ENCODE data around the gene MYO7B. TPM values are rescaled to one million over a fixed set of nuclear protein-coding genes. Genes with fewer than 3 reads are reported as not detected.
A peak's percentile ranks its signal among the peaks of the same experiment; 100 is the strongest.

MYO7B gene
- total RNA-seq, 4 donors from 2014 or later: 214 to 1,039 (median 594) TPM

- peak overlapping the region in 3 of 4 donors; percentile 66 to 83 (median 78) for H3K27ac ChIP-seq
- H3K27me3 ChIP-seq: no peaks in the 10 kb centered on the region
- TF ChIP-seq POLR2A (IDR thresholded peaks at IDR 0.05) (peak in 1 of 2 donors; percentile 29), CTCF (IDR thresholded peaks at IDR 0.05) (no peak)
- H3K4me3 ChIP-seq: peak overlapping the region in 1 of 4 donors; percentile 3
- H3K4me1 ChIP-seq: peaks cover 0 to 9% (median 1%) of the 10 kb centered on the region in 4 donors
- no peaks in the 10 kb centered on the region for H3K36me3 ChIP-seq
- H3K9me3 ChIP-seq: no peaks in the 10 kb centered on the region
- no peak for DNase-seq
Measured at GRCh38 chr2:127530245-127531140, 5.0 kb upstream of the MYO7B start.

GRCh38 chr2:127531221-127531648, 4.2 kb upstream of the MYO7B start:
- peaks cover 0 to 9% (median 1%) of the 10 kb centered on the region in 4 donors for H3K4me1 ChIP-seq
- peak overlapping the region in 3 of 4 donors; percentile 66 to 83 (median 78) for H3K27ac ChIP-seq
- H3K9me3 ChIP-seq: no peaks in the 10 kb centered on the region
- no peaks in the 10 kb centered on the region for H3K27me3 ChIP-seq
- peak in 2 of 3 donors; percentile 72 to 80 for DNase-seq
- H3K36me3 ChIP-seq: no peaks in the 10 kb centered on the region
- TF ChIP-seq CTCF (IDR thresholded peaks at IDR 0.05): peak in 3 of 6 experiments; percentile 63 to 69 (median 64)
- peak; percentile 59 to 73 for TF ChIP-seq POLR2A (IDR thresholded peaks at IDR 0.05)
- no peak overlapping the region for H3K4me3 ChIP-seq

GRCh38 chr2:127532296-127532695, 3.2 kb upstream of the MYO7B start:
- H3K9me3 ChIP-seq: no peaks in the 10 kb centered on the region
- H3K4me1 ChIP-seq: peaks cover 0 to 9% (median 1%) of the 10 kb centered on the region in 4 donors
- H3K27me3 ChIP-seq: no peaks in the 10 kb centered on the region
- H3K27ac ChIP-seq: peak overlapping the region in 2 of 4 donors; percentile 78 to 83
- DNase-seq: no peak
- H3K36me3 ChIP-seq: no peaks in the 10 kb centered on the region
- H3K4me3 ChIP-seq: no peak overlapping the region
- TF ChIP-seq POLR2A (IDR thresholded peaks at IDR 0.05) (no peak), CTCF (IDR thresholded peaks at IDR 0.05) (no peak)

GRCh38 chr2:127535918-127536317, 435 bp downstream of the MYO7B start:
- H3K4me3 ChIP-seq: peak overlapping the region in 3 of 4 donors; percentile 41 to 68 (median 63)
- no peaks in the 10 kb centered on the region for H3K9me3 ChIP-seq
- DNase-seq: no peak
- no peaks in the 10 kb centered on the region for H3K27me3 ChIP-seq
- H3K4me1 ChIP-seq: peaks cover 0 to 9% (median 1%) of the 10 kb centered on the region in 4 donors
- no peak for TF ChIP-seq POLR2A (IDR thresholded peaks at IDR 0.05)
- TF ChIP-seq CTCF (IDR thresholded peaks at IDR 0.05): peak in 3 of 6 experiments; percentile 3 to 38 (median 16)
- peak overlapping the region in 3 of 4 donors; percentile 91 to 96 (median 96) for H3K27ac ChIP-seq
- H3K36me3 ChIP-seq: no peaks in the 10 kb centered on the region

GRCh38 chr2:127536707-127537541, 1.4 kb downstream of the MYO7B start:
- no peaks in the 10 kb centered on the region for H3K27me3 ChIP-seq
- H3K36me3 ChIP-seq: no peaks in the 10 kb centered on the region
- peak overlapping the region in 3 of 4 donors; percentile 91 to 96 (median 96) for H3K27ac ChIP-seq
- peak overlapping the region in 3 of 4 donors; percentile 41 to 68 (median 63) for H3K4me3 ChIP-seq
- no peak for DNase-seq
- H3K9me3 ChIP-seq: no peaks in the 10 kb centered on the region
- H3K4me1 ChIP-seq: peaks cover 0 to 13% (median 1%) of the 10 kb centered on the region in 4 donors
- no peak for TF ChIP-seq POLR2A (IDR thresholded peaks at IDR 0.05)
- no peak for TF ChIP-seq CTCF (IDR thresholded peaks at IDR 0.05)

All from Peyer's patch (tissue), 4 donors.